NCI-H2196 treated with DMSO at 0.1 percent for 48 hours (cell line): ENCODE results near the gene CHSY1.
"Not testable (repeated sequence)": the region's sequence is repeated elsewhere in the genome, so short reads cannot be mapped to it uniquely, and the experiment has no call there.

ENCODE experiments used
- DNase-seq: peaks from one replicate; lab custom pipeline; 2025; ENCODE audit not compliant: unreplicated experiment; lab: John Stamatoyannopoulos, UW

The CHSY1 gene

DNA sequence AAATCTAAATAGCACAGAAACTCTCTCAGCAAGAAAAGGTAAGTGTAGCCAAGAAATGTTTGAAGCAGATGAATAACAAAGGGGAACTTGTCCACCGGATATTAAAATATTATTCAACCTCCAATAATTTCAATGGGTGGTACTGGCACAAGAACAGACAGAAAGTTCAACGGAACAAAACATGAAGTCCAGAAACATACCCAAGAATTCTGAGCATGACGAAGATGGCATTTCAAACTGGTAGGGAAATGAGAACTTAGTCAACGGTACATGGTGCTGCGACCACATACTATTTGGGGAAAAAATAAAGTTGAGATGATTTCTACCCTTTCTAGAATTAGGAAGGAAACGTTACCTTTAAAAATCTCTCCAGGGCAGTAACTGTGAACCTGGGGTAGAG lies 5.5 kb downstream of the CHSY1 start:
- no peak for DNase-seq

DNA sequence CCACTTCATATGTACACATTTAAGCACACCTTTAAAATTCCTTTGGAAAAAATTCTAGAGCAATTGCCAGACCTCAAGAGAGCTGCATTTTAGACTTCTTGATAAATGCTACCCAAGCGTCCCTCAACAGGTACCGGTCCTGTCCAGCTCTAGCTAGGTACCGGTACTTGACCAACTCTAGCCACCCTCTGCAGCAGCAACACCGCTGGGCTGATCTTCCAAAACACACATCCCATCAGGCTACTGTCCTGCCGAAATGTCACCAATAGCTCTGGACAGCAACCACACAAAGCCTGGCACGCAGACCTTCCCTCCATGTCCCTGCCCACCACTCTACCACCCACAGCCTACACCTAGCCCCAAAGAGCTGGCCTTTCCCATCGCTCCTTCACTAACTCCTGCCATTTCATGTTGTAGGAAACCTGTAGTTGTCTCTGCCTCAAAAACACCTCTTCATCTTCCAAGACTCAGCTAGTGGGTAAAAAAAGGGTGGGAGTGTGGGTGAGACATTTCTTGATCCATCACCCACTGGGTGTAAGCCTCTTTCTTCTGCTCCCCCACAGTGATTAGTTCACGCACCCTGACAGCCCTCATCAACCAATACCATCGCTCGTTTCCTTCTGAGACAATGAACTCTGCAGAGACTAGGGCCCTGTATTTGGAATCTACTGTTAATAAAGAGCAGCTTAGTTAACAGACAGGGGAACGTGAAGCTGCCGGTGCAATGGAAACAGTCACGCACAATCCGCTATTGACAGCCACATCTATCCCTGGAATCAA lies 6.8 kb downstream of the CHSY1 start:
- no peak for DNase-seq

DNA sequence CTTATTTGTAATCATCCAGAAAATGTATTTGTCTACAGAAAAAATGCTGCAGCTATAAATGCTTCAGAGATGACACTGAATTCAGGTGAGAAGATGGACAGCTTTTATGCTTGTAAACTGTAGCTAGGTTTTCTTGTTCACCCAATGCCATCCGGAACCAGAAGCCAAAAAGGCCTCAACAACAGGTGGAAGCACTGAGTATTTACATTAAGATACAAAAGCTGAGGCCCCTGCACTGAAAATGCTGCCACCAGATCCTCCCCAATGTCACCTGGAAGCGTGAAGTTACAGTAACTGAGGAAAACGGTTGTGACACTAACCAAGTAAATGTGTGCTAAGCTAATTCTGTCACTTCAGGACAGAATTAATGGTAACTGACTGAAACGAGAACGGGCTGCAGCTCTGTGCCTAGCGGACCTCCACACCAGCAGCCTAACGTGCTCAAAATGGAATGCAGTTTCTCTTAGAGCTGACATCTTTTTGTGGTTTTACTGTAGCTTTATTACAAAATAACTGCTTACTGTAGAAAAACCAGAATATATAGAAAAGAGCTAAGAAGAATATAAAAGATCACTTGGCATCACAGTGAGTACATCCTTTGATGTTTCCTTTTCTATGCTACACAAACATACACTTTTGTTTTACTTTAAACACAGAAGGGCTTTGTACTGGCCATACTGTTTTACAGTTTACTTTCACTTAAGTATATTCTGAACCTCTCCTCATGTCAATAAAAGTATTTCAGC lies 7.6 kb downstream of the CHSY1 start:
- DNase-seq: no peak

DNA sequence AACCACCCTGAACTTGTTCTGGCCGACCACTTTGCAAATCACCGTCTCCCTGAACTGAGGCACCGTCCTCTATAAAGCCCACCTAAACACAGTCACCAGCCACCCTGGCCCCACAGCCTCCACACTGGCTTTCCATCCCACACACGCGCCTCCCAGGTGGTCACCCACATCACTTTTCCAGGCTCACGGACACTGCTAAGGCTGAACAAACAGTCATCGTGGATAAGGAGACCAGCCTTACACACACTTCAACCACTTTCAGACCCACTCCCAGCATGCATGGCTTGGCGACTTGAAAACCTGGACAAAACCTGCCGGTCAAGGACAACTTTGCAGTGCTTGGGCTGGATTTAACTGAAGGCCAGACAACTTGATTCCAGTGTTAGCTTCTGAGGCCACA lies 8.4 kb downstream of the CHSY1 start:
- no peak for DNase-seq

DNA sequence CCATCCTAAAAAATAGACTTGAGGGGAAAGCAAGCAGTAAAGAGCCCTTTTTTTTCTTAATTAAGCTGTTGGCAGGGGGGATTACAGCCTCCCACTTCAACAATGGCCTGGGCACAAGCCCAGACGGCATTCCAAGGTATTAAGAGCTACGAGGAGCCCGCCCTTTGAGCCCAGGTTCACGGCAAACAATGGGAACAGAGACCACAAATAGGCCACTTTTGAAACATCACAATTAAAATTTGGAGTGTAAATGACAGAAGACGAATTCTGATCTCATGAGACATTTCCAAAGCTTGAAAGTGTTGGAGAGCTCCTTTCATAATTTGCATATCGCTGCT lies 8.9 kb downstream of the CHSY1 start:
- no peak for DNase-seq

DNA sequence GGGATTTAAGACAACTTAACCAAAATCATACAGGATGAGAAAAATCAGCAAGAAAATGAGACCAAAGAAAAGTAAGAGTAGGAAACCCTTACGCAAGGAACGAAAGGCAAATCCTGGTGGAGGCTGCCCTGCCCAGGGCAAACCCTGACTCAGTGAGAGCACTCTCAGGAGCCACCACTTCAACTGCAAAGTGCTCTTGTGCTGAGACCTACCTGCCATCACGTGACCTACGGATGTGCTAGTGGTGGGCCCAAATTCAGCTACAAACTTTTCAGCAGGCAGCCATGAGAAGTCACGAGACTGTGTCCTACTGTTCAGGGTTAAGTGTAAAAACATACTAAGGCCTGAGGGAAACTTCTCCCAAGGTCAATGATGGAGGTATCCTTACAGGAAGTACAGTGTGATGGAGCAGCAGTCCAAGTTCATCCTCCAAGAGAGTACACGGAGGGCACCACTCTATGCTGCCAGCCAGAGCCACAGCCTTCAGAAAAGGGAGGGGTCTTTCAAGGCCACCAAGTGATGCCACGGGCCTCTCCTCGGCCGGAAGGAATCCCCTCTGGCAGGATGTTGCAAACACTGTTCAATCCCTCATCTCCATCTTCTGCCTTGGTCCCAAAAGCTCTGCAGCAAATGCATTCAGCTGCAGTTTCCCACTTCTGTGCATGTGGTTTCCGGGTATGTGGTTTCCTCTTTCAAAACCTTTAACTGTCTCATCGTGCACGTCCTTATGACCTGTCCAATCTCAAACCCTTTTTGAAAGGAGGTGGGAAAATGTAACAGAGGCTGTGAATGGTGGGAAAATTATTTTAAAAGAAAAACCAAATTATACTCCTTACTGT lies 9.5 kb downstream of the CHSY1 start:
- DNase-seq: no peak

DNA sequence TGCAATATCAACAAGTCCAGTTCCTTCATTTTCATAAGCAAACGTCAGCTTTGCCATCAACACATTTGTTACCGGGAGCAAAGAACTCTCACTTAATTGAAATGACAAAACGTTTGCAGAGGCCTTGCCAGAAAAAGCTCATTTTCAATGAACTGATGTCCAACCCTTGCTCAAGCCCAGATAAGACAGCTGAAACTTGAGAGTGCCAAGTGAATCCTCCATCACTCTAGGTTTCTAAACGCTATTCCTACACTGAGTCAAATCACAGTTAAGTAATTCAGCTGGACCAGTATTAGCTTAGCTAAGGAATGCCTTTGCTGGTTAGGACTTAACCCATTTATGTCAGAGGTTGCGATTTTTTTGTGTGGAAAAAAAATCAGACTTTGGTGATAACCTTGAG lies 11.5 kb downstream of the CHSY1 start:
- DNase-seq: no peak

DNA sequence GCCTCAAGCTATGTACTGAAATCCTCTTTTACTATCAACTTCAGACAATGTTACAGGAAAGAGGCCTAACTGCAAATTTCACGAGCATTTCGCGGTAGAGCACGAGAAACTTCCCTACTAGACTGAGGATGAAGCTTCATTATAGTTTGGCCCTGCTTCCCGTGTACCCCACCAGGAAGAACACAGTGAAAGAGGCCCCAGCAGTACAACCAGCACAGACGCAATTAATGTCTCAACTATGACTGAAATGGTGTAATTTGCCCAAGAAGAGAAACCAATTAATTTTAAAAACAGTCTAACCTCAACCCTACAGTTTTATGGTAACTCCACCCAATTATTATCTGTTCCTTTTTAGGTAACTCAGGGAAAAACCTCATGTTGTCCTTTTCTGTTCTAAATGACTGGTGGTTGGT lies 12.1 kb downstream of the CHSY1 start:
- DNase-seq: no peak

DNA sequence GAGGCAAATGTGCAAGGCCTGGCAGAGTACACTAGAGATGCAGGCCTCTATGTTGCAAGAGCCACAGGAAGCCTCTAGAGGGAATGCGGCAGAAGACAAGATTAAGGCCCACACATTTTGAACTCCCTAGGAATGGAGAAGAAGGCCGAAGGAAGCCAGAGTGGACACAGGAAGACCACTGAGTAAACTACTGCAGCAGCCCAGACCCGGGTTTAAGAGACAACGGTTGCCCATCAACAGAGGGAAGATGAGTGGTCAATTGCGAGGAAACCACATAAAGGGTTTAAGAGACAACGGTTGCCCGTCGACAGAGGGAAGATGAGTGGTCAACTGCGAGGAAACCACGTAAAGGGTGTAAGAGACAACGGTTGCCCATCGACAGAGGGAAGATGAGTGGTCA lies 14.6 kb downstream of the CHSY1 start:
- no peak for DNase-seq

DNA sequence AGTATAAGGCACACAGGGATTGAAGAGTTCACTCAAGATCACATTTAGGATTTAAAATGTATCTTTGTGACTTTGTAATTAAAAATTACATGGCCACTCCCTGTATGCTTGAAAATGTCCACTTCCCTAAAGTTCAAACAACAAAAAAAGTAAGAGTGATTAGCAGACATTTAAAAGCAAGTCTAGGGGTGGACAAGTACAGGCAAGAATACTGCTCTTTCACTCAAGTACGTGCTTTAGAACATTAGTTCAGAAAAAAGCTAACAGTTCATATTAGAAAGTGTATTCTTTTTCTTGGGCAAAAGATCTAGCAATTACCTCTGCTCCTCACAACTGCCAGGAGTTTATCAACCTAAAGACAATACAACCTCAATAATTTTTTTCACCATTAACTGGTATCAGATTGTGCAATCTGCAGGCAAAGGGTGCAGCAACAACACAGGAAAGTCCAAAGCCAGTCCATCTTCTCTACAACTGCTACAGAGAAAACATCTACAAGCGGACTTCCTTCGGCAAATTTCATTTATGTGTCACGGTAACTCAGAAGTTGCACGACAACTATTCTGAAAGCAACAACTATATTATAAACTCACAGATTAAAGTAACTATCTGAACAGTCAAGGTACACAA lies 18.1 kb downstream of the CHSY1 start:
- DNase-seq: no peak

DNA sequence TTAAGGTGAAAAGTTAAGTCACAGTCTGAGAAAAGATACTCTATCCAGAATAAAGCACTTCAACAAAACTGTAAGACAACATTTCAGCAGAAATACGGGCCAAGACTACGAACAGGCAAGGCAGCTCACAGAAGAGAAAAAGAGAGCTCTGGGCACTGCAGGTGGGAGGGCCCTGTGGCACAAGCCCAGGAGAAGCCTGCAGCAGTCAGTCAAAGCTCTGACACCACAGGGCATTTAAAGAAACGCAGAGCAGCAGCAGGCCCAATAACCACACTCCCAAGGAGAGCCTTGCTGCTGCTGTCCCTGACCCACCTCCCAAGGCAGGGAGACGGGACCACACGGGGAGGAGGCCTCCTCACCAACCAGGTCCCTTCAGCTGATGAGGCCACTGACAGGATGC lies 19.2 kb downstream of the CHSY1 start:
- no peak for DNase-seq

DNA sequence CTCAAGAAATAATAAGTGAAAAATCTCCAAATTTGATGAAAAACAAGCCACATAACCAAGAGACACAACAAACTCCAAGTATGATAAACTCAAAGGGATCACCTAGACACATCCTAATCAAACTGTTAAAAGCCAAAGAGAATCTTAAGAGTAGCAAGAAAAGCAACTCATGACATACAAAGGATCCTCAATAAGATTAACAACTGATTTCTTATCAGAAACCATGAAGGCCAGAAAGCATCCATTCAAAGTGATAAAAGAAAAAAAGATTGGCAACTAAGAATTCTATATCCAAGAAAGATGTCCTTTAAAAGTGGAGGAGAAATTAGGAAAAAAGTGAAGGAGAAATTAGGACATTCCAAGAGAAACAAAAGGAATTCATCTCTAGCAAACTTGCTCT lies 23.5 kb downstream of the CHSY1 start:
- no peak for DNase-seq

DNA sequence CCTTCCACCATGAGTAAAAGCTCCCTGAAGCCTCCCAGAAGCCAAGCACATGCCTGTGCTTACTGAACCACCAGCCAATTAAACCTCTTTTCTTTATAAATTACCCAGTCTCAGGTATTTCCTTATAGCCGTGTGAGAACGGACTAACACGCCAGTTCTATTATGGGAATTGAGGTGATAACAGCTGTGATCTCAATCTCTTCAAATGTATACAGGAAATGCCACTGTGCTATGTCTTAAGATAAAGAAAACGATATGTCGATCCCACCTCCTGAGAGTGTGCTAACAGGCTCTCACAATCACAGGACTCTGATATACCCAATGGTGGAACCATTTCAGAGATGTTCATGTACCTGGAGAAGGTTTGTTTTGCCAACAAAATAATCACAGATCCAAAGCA lies 26.2 kb downstream of the CHSY1 start:
- DNase-seq: no peak

DNA sequence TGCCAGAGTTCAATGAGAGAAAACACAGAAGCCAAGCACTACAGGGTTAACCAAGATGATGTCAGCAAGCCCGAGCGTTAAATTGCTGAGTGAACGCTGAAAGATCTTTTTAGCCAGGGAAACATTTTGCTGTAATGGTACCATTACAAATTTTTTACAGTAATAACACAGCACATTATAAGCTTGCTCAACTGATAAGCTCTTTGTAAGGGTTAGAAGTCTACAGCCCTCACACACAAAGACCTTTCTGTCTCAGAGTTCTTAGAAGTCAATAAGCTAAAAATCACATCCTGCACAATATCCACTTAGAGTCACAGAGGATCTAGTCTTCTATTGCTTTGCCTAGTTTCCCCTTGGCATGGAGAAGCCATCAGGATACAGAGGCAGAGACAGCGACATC lies 29.9 kb downstream of the CHSY1 start:
- no peak for DNase-seq

DNA sequence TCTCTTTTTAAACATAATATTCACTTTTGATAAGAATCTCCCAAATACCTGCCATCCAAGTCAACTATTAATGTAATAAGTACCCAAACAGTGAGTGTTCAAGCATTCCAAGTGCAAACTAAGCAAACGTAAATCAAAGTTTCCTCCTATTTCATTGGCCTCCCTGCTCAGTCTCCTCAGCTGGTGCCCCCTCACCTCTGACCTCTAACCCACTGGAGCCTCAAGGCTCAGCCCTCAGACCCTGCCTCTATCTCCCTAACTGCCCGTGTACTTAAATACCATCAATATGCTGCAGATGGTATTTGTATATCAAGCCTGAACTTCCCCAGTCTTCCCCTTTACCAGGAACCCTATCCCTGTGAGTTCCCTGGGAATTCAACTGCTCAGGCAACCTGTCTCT lies 31.8 kb downstream of the CHSY1 start:
- no peak for DNase-seq

DNA sequence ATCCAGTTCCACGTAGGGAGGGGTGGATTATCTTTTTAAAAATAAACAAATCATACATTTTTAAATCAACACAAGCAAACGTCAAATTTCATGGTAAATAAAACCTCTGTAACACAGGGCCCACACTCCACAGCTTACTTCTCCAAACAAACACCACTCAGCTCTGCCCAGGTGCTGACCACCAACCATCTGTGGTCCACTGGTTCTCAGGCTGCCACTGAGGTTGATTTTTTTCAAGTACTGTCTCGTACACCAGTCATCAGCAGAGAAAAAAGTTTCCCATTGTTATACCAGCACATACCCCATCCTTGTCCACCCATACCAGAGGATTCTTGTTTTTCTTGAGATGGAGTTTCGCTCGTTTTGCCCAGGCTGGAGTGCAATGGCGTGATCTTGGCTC lies 32.4 kb downstream of the CHSY1 start:
- DNase-seq: no peak

DNA sequence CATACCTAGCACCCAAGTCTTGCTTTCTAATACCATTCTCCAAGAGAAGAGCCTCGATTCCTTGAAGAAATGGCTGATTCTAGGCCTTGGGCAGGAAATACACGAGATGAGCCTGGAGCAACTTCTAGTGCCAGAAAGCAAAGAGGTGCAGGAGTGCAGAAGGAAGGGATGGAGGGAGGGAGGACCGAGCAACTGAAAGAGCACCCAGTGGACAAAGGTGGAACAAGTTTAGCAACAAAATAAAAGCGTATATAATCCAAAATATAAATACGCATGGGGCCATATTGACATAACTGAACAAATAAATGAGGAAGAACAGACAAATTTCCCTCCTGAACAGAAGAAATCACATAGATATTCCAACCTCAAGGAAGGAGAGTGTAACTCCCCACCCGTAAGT lies 34.4 kb downstream of the CHSY1 start:
- no peak for DNase-seq

DNA sequence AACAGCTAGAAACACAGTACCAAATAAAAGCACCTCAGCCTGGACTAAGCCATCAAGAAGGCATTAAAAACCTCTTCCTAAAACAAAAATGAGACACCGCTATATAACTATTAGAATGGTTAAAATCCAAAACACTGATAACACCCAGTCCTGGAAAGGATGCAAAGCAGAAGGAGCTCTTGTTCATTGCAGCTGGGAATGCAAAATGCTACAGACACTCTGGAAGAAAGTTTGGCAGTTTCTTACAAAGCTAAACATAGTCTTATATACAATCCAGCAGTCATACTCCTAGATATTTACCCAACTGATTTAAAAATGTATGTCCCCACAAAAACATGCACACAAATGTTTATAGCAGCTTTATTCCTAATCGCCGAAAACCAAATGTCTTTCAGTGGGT lies 35.7 kb downstream of the CHSY1 start:
- no peak for DNase-seq

DNA sequence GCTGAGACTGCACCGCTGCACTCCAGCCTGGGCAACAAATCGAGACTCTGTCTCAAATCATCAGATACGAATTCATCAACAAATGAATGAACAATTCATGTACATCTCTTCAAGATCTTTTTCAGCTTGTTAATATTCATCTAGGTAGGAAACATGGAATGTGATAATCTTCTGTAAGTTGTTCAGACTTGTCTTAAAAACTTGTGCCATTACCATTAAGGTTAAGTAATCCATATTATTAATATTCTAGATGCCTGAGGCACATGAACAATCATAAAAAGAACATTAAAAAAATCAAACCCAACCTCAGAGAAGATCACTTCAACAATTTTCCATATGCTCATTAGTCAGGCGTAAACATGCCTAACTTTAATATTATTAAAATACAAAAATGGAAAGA lies 36.2 kb downstream of the CHSY1 start:
- DNase-seq: no peak

DNA sequence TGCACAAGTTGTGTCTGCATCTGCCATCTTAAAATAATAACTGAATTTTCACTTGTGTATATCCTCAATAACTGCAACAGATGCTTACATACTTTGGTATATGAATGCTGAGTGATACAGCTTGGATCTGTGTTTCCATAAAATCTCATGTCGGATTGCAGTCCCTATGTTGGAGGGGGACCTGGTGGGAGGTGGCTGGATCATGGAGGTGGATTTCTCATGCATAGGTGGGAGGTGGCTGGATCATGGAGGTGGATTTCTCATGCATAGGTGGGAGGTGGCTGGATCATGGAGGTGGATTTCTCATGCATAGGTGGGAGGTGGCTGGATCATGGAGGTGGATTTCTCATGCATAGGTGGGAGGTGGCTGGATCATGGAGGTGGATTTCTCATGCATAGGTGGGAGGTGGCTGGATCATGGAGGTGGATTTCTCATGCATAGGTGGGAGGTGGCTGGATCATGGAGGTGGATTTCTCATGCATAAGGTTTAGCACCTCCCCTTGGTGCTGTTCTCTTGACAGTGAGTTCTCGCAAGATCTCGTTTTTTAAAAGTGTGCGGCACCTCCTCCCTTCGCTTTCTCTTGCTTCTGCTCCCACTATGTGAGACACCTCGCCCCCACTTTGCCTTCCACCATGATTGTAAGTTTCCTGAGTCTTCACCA lies 37.3 kb downstream of the CHSY1 start:
- not testable (repeated sequence) for DNase-seq

DNA sequence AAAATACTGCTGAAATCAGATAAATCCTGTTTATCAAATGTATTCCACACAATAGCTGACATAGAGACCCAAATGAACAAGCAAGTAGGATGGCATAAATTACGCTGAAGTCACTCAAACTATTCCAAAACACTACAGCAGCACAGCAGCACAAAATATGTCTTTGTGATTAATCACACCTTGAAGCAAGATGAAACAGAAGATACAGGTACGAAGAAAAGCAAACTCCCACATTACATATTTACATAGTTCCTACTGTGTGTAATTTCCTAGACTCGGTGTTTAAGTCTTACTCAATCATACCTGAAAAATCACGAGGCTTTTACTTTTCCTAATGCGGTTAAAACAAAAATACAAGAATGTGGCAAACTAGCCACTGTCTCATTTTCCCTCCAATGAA lies 38.3 kb downstream of the CHSY1 start:
- no peak for DNase-seq
